HG03139 (cell line): ENCODE measurements around the gene OR10J5.

Experiments used
- ATAC-seq: cut with Tn5 transposase; IDR thresholded peaks from one replicate; pipeline ENCODE4 v1.9.1; 2021; ENCODE audit not compliant: unreplicated experiment

Gene OR10J5

DNA sequence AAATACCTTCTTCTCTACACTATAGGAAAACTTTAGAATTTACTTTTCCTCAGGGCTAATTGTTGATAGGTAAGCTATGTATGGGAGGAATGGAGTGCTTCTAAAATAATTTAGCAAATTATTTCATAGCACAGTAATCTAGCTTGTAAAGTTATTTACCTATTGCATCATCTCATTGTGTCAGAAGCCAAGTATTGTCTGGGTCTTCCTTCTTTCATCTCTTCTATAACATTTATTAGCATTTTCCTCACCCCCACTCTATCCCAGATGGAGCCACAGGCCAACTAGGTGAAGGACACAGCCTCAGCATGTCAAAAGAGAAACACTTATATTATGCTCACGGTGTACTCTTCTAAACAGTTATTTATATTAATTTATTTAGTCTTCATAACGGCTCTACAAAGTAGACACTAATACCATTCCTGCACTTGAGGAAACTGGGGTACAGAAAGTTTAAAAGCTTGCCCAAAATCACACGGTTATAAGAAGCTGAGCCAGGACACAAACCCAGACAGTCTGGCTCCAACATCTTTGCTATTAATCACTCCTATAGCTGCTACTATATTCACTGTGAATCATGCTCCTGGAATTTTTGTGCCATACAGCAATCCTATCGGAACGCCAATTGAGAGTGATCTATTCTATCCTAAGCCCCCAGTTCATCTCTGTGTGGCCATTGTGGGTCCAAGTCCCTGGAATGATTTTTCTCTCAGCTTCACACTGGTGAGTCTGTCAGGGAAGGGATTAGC, 43.1 kb downstream of the OR10J5 start:
- ATAC-seq, result no peak
